Mucosa of rectum (tissue), 2 donors: Measurements from ENCODE around the gene UROD.

ENCODE experiments used
- H3K27ac ChIP-seq, 2 donors: one replicate each; pipeline ENCODE4 v1.7.0; 2013; ENCODE audit warnings: inconsistent platforms in 2 of 2, low read depth in 2 of 2, low read length in 2 of 2
- H3K27me3 ChIP-seq, 2 donors: one replicate each; pipeline ENCODE4 v1.7.0; 2013; ENCODE audit warnings: low read length in 2 of 2; ENCODE audit not compliant: control insufficient read depth in 2 of 2, insufficient read depth in 2 of 2
- H3K36me3 ChIP-seq, 2 donors: one replicate each; pipeline ENCODE4 v1.7.0; 2013; ENCODE audit warnings: low read length in 2 of 2; ENCODE audit not compliant: control insufficient read depth in 2 of 2, insufficient read depth in 2 of 2
- H3K4me1 ChIP-seq, 2 donors: one replicate each; pipeline ENCODE4 v1.7.0; 2013; ENCODE audit warnings: low read length in 2 of 2, mild to moderate bottlenecking in 1 of 2; ENCODE audit not compliant: control insufficient read depth in 2 of 2, insufficient read depth in 2 of 2
- H3K4me3 ChIP-seq, 2 donors: one replicate each; pipeline ENCODE4 v1.7.0; 2013; ENCODE audit warnings: low read length in 2 of 2
- H3K9ac ChIP-seq, 2 donors: one replicate each; pipeline ENCODE4 v1.7.0; 2013; ENCODE audit warnings: low read length in 2 of 2, low read depth in 1 of 2, mild to moderate bottlenecking in 1 of 2
- H3K9me3 ChIP-seq, 2 donors: one replicate each; pipeline ENCODE4 v1.7.0; 2013; ENCODE audit warnings: low read length in 2 of 2; ENCODE audit not compliant: control insufficient read depth in 2 of 2
- donor health status: healthy.
- donor health status: Normal muscosa, but diverticular disease.

Gene UROD

GRCh38 chr1:45008076-45008475, 4.0 kb upstream of the UROD start:
- peaks cover 67 to 69% of the 10 kb centered on the region in 2 donors for H3K36me3 ChIP-seq
- H3K27me3 ChIP-seq: no peaks in the 10 kb centered on the region
- H3K27ac ChIP-seq: no peak overlapping the region
- no peak overlapping the region for H3K4me3 ChIP-seq
- H3K9me3 ChIP-seq: no peaks in the 10 kb centered on the region
- H3K9ac ChIP-seq: no peak overlapping the region
- peaks cover 28% of the 10 kb centered on the region in 2 donors for H3K4me1 ChIP-seq

DNA sequence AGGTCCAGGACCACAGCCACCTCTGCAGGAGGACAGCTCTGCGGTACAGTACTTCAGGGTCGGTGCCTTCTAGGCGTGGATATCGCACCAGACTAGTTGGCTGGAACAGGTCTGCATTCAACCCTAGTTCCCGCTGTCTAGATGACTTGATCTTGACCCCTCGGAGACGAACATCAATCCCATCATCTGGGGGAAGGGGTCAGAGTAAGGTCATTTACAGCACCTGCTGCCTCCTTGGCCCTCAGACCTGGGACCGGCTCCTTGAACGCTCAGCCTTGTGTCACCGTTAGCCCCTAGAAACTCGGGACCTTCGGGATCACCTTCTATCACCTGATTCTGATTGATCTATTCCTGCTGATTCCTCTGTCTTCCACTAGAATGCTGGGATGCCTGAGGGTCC, 3.5 kb upstream of the UROD start:
- no peaks in the 10 kb centered on the region for H3K9me3 ChIP-seq
- H3K9ac ChIP-seq: no peak overlapping the region
- peaks cover 28 to 29% of the 10 kb centered on the region in 2 donors for H3K4me1 ChIP-seq
- peaks cover 62 to 65% of the 10 kb centered on the region in 2 donors for H3K36me3 ChIP-seq
- no peak overlapping the region for H3K27ac ChIP-seq
- H3K4me3 ChIP-seq: no peak overlapping the region
- H3K27me3 ChIP-seq: no peaks in the 10 kb centered on the region

GRCh38 chr1:45009296-45009865, 2.7 kb upstream of the UROD start:
- peak overlapping the region; percentile 81 to 83 for H3K4me3 ChIP-seq
- H3K36me3 ChIP-seq: peaks cover 54 to 56% of the 10 kb centered on the region in 2 donors
- no peaks in the 10 kb centered on the region for H3K27me3 ChIP-seq
- no peaks in the 10 kb centered on the region for H3K9me3 ChIP-seq
- H3K4me1 ChIP-seq: peaks cover 28 to 29% of the 10 kb centered on the region in 2 donors
- no peak overlapping the region for H3K27ac ChIP-seq
- peak overlapping the region in 1 of 2 donors; percentile 77 for H3K9ac ChIP-seq

DNA sequence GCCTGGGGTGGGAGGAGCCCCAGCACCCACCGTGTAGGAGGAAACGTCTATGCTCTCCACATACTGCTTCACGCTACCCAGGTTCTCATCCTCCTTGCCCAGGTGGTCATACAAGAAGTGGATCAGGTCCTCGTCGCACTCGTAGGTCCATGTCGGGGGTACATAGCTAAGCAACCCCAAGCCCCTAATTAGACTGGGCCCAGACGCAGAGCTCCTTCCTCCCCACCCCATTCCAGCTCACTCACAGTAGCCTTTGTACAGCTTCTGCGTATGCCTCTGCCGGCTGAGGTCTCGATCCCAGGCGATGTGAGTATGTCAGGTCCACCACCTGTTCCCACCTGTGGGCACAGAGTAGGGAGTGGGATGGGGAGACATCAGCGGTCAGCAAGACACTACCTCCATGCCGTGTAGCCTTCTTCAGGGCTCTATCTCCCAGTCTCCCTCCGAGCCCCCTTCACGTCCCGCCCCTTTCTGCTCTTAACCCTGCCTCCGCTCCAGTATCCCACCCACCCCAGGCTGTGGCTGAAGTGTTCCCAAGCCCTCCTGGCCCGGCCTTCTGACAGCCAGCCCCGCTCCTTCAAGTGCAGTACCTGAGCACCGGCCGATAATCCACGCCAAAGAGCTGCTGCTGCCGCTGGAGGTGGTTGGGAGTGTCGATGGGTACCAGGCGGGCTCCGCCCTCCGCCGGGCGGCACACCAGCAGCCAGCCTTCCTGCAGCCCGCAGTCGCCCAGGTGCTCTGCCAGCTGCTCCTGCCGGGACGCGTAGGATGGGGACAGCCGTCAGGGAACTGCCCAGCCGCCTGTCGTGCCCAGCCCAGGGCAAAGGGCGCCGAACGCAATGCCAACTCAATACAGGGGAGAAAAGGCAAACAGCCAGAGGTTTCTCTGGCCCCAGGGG, 1.8 kb upstream of the UROD start:
- Histone ChIP-seq H3K4me1 (peaks cover 28 to 29% of the 10 kb centered on the region in 2 donors), H3K4me3 (peak overlapping the region; percentile 81 to 83), H3K27ac (peak overlapping the region; percentile 80 to 91), H3K9me3 (no peaks in the 10 kb centered on the region), H3K36me3 (peaks cover 48 to 50% of the 10 kb centered on the region in 2 donors), H3K9ac (peak overlapping the region; percentile 77 to 78), H3K27me3 (no peaks in the 10 kb centered on the region)

DNA sequence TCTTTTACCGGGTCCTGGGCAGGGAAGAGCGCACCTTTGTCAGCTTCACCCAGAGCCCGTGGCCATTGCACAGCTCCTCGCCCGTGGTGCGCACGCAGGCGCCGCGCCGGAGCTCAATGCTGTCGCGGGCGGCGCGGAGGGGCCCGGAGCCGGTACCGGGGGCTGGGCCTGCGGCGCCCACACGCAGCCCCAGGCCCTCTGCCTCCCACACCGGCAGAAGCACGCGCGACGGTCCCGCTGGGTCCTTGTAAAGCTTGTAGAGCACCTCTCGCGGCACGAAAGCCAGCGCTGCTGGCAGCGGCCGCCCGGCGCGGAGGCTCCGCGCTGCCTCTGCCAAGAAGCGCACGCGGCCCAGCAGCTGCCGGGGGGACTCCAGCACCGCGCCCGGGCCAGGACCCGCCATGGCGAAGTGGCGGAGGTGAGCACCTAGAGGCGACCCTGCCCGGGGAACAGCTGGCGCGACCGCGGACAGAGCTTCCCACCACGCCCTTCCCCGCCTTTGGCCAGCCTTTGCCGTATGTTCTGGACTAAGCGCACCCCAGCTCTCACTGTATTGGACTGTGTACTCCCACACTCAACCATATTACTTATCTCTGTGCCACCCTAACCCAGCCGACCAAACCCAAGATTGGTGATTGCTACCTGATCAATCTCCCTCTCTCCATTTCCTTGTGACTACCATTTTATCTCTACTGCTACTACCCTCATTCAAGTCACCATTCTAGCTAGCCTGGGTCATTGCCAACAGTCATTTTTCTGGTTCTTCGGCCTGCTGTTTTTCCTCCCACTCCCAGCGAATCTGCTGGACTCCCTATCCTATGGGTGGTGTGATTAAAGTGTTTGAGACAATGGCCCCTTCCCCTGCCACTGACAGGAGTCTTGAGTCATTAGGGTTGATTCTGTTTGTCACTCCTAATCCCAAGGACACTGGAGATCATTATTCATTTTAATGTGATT, 921 bp upstream of the UROD start, which contains the start of gene HECTD3:
HECTD3 (minus strand) TSS at position 470 of the 957 bp plus-strand sequence; CDS start at position 403, 67 bp downstream.
- Histone ChIP-seq H3K9ac (peak within 1 kb of the TSS; percentile 78), H3K9me3 (no peaks in the 10 kb centered on the region), H3K4me1 (peaks cover 28 to 29% of the 10 kb centered on the region in 2 donors), H3K4me3 (peak within 1 kb of the TSS; percentile 81 to 83), H3K27me3 (no peaks in the 10 kb centered on the region), H3K27ac (peak within 1 kb of the TSS; percentile 80 to 91), H3K36me3 (peaks cover 39 to 47% of the 10 kb centered on the region in 2 donors)

GRCh38 chr1:45012639-45013278, 705 bp downstream of the UROD start:
- Histone ChIP-seq H3K4me1 (peaks cover 28 to 29% of the 10 kb centered on the region in 2 donors), H3K27ac (peak overlapping the region; percentile 62 to 80), H3K9ac (peak overlapping the region; percentile 62 to 78), H3K9me3 (no peaks in the 10 kb centered on the region), H3K4me3 (peak overlapping the region; percentile 81 to 83), H3K36me3 (peaks cover 24 to 33% of the 10 kb centered on the region in 2 donors), H3K27me3 (no peaks in the 10 kb centered on the region)

- H3K4me3 ChIP-seq: no peak overlapping the region
- no peak overlapping the region for H3K27ac ChIP-seq
- H3K27me3 ChIP-seq: no peaks in the 10 kb centered on the region
- H3K9ac ChIP-seq: no peak overlapping the region
- H3K4me1 ChIP-seq: peaks cover 28 to 29% of the 10 kb centered on the region in 2 donors
- no peaks in the 10 kb centered on the region for H3K9me3 ChIP-seq
- H3K36me3 ChIP-seq: peaks cover 15 to 24% of the 10 kb centered on the region in 2 donors
These were observed 1.6 kb downstream of the UROD start for GRCh38 chr1:45013551-45014209.

DNA sequence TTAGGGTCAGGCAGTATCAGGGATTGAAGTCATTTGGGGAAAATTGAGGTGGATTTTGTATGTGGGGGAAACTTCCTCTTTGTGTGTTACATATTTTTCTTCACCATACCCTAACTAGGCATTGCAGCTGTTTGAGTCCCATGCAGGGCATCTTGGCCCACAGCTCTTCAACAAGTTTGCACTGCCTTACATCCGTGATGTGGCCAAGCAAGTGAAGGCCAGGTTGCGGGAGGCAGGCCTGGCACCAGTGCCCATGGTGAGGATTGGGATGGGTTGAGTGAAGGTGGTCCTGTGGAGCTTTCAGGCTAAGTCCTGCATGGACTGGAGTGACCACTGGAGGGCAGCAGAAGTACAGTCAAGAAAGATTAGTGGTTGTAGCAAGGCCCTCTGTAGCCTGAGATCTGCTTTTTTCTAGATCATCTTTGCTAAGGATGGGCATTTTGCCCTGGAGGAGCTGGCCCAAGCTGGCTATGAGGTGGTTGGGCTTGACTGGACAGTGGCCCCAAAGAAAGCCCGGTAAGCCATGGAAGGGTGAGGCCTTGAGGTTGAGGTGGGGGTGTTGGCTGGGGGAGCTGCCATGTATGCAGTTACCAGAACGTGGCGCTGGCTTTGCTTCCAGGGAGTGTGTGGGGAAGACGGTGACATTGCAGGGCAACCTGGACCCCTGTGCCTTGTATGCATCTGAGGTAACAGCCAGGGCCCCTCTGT, 2.4 kb downstream of the UROD start:
- no peak overlapping the region for H3K27ac ChIP-seq
- H3K27me3 ChIP-seq: no peaks in the 10 kb centered on the region
- peaks cover 27% of the 10 kb centered on the region in 2 donors for H3K4me1 ChIP-seq
- H3K9me3 ChIP-seq: no peaks in the 10 kb centered on the region
- H3K9ac ChIP-seq: no peak overlapping the region
- peaks cover 7 to 16% of the 10 kb centered on the region in 2 donors for H3K36me3 ChIP-seq
- no peak overlapping the region for H3K4me3 ChIP-seq
